B cell (primary cell): Measurements from ENCODE around the gene GATA6. TPM values are rescaled to one million over a fixed set of nuclear protein-coding genes. Genes with fewer than 3 reads are reported as not detected.

Experiments
- ATAC-seq: fragments of 200-7000 bp; cut with Tn5 transposase; one replicate; pipeline ENCODE4 v1.10.0; 2021; ENCODE audit warnings: low read depth, mild to moderate bottlenecking, moderate number of reproducible peaks, moderate library complexity
- CTCF ChIA-PET: fragments of 350-600 bp; sonication (Branson Sonifier 250); formaldehyde crosslinking; loops from one replicate; lab custom pipeline; 2021; ENCODE audit warnings: antibody characterized with exemption, inconsistent platforms; lab: Charles Lee
- POLR2A ChIA-PET: fragments of 350-600 bp; sonication (Branson Sonifier 250); formaldehyde crosslinking; loops from one replicate; lab custom pipeline; 2021; ENCODE audit warnings: antibody characterized with exemption; lab: Charles Lee
- DNase-seq: peaks from one replicate; pipeline ENCODE4 v3.0.0; 2013
- H2AFZ ChIP-seq: 2 replicates; pipeline ENCODE4 v1.6.1; 2012; ENCODE audit warnings: mild to moderate bottlenecking, low read depth, low read length; ENCODE audit not compliant: insufficient read depth, poor library complexity, severe bottlenecking
- H3K27ac ChIP-seq, 2 donors: 1 replicate in 1 of 2; 2 replicates in 1 of 2; pipeline ENCODE4 v1.5.1; 2012 to 2013; ENCODE audit warnings: low read length in 2 of 2, mild to moderate bottlenecking in 2 of 2, moderate library complexity in 1 of 2
- H3K27me3 ChIP-seq, 4 experiments: fragments of 200-600 bp in 1 of 4; sonication (generic) in 1 of 4; replicated peaks in 1 of 4; 1 replicate in 2 of 4; 2 replicates in 2 of 4; pipeline versions ENCODE4 v1.6.1 to v1.7.0; 2013 to 2016; ENCODE audit warnings: low read length in 3 of 4, mild to moderate bottlenecking in 2 of 4, mixed read lengths in 1 of 4, moderate library complexity in 1 of 4; ENCODE audit not compliant: insufficient read depth in 4 of 4, control insufficient read depth in 3 of 4; ENCODE audit errors: control extremely low read depth in 1 of 4
- H3K36me3 ChIP-seq, 2 experiments: replicated peaks in 1 of 2; 1 replicate in 1 of 2; 2 replicates in 1 of 2; pipeline versions ENCODE4 v1.6.1 to v1.7.1; 2013; ENCODE audit warnings: low read length in 1 of 2; ENCODE audit not compliant: insufficient read depth in 2 of 2, control insufficient read depth in 1 of 2; ENCODE audit errors: control extremely low read depth in 1 of 2, extremely low read depth in 1 of 2
- H3K4me1 ChIP-seq, 2 donors: fragments of 200-600 bp in 1 of 2; sonication (generic) in 1 of 2; 1 replicate in 1 of 2; 2 replicates in 1 of 2; pipeline versions ENCODE4 v1.5.1 to v1.6.1; 2013 to 2017; ENCODE audit warnings: low read length in 2 of 2; ENCODE audit not compliant: control insufficient read depth in 2 of 2, insufficient read depth in 2 of 2
- H3K4me2 ChIP-seq: replicated peaks from 2 replicates; pipeline ENCODE3; 2012; ENCODE audit warnings: mild to moderate bottlenecking, low read depth, low read length; ENCODE audit not compliant: poor library complexity, severe bottlenecking
- H3K4me3 ChIP-seq, 5 experiments: fragments of 200-600 bp in 1 of 5; sonication (generic) in 1 of 5; 1 replicate in 3 of 5; 2 replicates in 2 of 5; pipeline versions ENCODE4 v1.5.1 to v1.7.0; 2011 to 2016; ENCODE audit warnings: low read length in 4 of 5, mild to moderate bottlenecking in 4 of 5, low read depth in 2 of 5, control low read depth in 1 of 5, moderate library complexity in 1 of 5; ENCODE audit not compliant: insufficient read depth in 1 of 5; ENCODE audit errors: control extremely low read depth in 1 of 5, extremely low read depth in 1 of 5
- H3K79me2 ChIP-seq: fragments of 200-600 bp; sonication (generic); one replicate; pipeline ENCODE4 v1.6.0; 2016; ENCODE audit warnings: low read length; ENCODE audit not compliant: control insufficient read depth, insufficient read depth
- H3K9ac ChIP-seq: fragments of 200-600 bp; sonication (generic); 2 replicates; pipeline ENCODE4 v1.6.1; 2017; ENCODE audit warnings: mild to moderate bottlenecking, low read length, moderate library complexity
- H3K9me3 ChIP-seq, 3 donors: one replicate each; pipeline versions ENCODE4 v1.6.1 to v1.7.1; 2013; ENCODE audit warnings: low read length in 2 of 3; ENCODE audit not compliant: control insufficient read depth in 2 of 3, insufficient read depth in 1 of 3; ENCODE audit errors: control extremely low read depth in 1 of 3
- H4K20me1 ChIP-seq: 2 replicates; pipeline ENCODE4 v1.6.0; 2012; ENCODE audit warnings: mild to moderate bottlenecking, low read length; ENCODE audit not compliant: insufficient read depth, control insufficient read depth, poor library complexity, severe bottlenecking
- H3K27ac Mint-ChIP-seq: one replicate; pipeline ENCODE4 v1.8.0; 2021; ENCODE audit warnings: mixed read lengths
- H3K27me3 Mint-ChIP-seq: one replicate; pipeline ENCODE4 v1.8.0; 2021; ENCODE audit warnings: mixed read lengths
- H3K4me1 Mint-ChIP-seq: one replicate; pipeline ENCODE4 v1.8.0; 2021; ENCODE audit warnings: mixed read lengths
- H3K4me3 Mint-ChIP-seq: one replicate; pipeline ENCODE4 v1.8.0; 2021; ENCODE audit warnings: mixed read lengths
- H3K9me3 Mint-ChIP-seq: one replicate; pipeline ENCODE4 v1.8.0; 2022; ENCODE audit warnings: mixed read lengths; ENCODE audit not compliant: insufficient read depth
- EZH2 ChIP-seq: IDR thresholded peaks from 2 replicates; pipeline ENCODE4 v1.6.1; 2012; ENCODE audit warnings: borderline replicate concordance, low read depth, mild to moderate bottlenecking, moderate library complexity, low read length; ENCODE audit not compliant: insufficient read depth, poor library complexity, severe bottlenecking
- WGBS: methylation state at CpG from one replicate; pipeline ENCODE4 v1.1.5; 2013; ENCODE audit warnings: missing lambda C conversion rate; ENCODE audit not compliant: insufficient coverage; 5-methylcytosine and 5-hydroxymethylcytosine counted together
- intact Hi-C: fragments of 100-400 bp; cut with micrococcal nuclease; formaldehyde crosslinking; loops from one replicate; pipeline ENCODE4 v1.10.0; 2022
- polyA plus RNA-seq: library from polyadenylated mRNA; depleted of rRNA; stranded (reverse); fragments of >200 nt; gene quantifications from 2 replicates; pipeline ENCODE4 v1.2.3, GENCODE V29; 2012
- total RNA-seq, 2 donors: library from RNA; stranded (reverse); fragments of 120-200 nt in 1 of 2; gene quantifications; 1 replicate in 1 of 2; 2 replicates in 1 of 2; pipeline versions ENCODE4 v1.2.3 to v1.2.4, GENCODE V29; 2013 to 2022
- TF ChIP-seq, protein P1 (sequence below): fragments of 200-600 bp; IDR thresholded peaks from one replicate; pipeline ENCODE4 v1.8.0; 2022; ENCODE audit warnings: antibody characterized with exemption, mild to moderate bottlenecking

GATA6 gene
- total and polyA plus RNA-seq, 2 donors (not counting 1 experiment from before 2014, with no cell fraction given), result not detected

DNA sequence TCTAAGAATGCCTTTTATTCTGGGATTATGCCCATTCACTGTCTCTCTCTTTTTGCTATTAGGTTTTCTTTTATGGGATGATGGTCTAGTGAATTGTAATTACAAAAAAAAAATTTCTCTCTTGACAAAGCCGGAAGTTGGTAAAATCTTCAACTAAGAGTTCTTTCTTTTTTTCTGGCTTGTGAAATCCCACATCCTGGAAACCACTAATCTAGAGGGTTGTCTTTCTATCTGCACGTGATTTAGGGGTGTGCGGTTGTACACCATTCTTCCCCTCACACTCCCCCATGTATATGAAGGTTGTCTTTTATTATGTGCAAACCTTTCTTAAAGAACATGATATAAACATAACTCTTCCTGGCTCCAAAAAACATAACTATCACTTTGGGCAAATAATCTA is 52.0 kb downstream of the GATA6 start:
- H3K4me1 ChIP-seq, result no peaks in the 10 kb centered on the region
- H3K36me3 ChIP-seq, result no peaks in the 10 kb centered on the region
- no peak overlapping the region for H3K4me3 Mint-ChIP-seq
- no peak overlapping the region for H3K27ac Mint-ChIP-seq
- no peak overlapping the region for H3K4me2 ChIP-seq
- H3K4me3 ChIP-seq, result no peak overlapping the region
- H3K79me2 ChIP-seq, result no peaks in the 10 kb centered on the region
- no peaks in the 10 kb centered on the region for H4K20me1 ChIP-seq
- H3K27me3 ChIP-seq, result no peaks in the 10 kb centered on the region
- H2AFZ ChIP-seq, result no peak overlapping the region
- ChIA-PET CTCF (no interaction called here), POLR2A (no interaction called here)
- WGBS, result no CpG with 5 or more reads among the region's 3 CpGs
- TF ChIP-seq, protein P1, sequence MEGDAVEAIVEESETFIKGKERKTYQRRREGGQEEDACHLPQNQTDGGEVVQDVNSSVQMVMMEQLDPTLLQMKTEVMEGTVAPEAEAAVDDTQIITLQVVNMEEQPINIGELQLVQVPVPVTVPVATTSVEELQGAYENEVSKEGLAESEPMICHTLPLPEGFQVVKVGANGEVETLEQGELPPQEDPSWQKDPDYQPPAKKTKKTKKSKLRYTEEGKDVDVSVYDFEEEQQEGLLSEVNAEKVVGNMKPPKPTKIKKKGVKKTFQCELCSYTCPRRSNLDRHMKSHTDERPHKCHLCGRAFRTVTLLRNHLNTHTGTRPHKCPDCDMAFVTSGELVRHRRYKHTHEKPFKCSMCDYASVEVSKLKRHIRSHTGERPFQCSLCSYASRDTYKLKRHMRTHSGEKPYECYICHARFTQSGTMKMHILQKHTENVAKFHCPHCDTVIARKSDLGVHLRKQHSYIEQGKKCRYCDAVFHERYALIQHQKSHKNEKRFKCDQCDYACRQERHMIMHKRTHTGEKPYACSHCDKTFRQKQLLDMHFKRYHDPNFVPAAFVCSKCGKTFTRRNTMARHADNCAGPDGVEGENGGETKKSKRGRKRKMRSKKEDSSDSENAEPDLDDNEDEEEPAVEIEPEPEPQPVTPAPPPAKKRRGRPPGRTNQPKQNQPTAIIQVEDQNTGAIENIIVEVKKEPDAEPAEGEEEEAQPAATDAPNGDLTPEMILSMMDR, result no peak
- no peak for TF ChIP-seq EZH2
- no peak for DNase-seq
- no peak overlapping the region for H3K9ac ChIP-seq
- H3K9me3 ChIP-seq, result no peaks in the 10 kb centered on the region
- ATAC-seq, result no peak
- intact Hi-C loops, result no loop called here
- no peak overlapping the region for H3K27ac ChIP-seq
- H3K9me3 Mint-ChIP-seq, result no peaks in the 10 kb centered on the region
- H3K27me3 Mint-ChIP-seq, result no peaks in the 10 kb centered on the region
- H3K4me1 Mint-ChIP-seq, result no peaks in the 10 kb centered on the region

DNA sequence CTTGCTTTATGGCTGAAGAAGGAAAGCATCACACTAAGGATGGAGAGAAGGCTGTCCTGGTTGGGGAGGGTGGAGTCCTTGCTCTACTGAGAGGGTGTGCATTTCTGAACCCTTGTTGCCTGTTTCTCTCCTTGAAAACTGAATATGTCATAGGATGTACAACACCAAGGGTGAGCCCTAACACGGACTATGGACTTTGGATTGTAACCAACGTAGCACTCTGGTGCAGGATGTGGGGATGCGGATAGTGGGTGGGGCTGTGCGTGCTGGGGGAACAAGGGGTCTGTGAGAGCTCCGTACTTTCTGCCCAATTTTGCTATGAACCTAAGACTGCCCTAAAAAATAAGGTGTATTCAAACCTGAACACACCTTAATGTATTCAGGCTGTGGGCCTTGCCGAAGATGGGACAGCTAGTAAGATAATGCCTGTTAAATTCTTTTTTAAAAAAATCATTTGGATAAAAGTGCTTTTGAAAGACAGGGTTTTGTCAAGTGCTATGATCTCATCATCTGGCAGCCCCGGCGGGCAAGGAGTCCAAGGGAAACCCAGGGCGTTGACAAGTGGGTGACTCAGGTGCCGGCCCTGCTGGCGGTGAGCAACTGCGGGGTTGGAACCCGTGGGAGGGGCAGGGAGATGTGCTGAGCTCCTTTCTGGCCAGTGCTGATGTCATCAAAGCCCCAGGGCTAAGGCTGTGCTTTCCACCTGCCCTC is 54.0 kb downstream of the GATA6 start:
- Histone ChIP-seq H4K20me1 (no peaks in the 10 kb centered on the region), H2AFZ (no peak overlapping the region), H3K36me3 (no peaks in the 10 kb centered on the region), H3K27ac (no peak overlapping the region), H3K9ac (no peak overlapping the region), H3K4me1 (no peaks in the 10 kb centered on the region), H3K79me2 (no peaks in the 10 kb centered on the region), H3K4me2 (no peak overlapping the region), H3K4me3 (no peak overlapping the region), H3K9me3 (peaks cover 0 to under 1% (median 0%) of the 10 kb centered on the region in 3 donors), H3K27me3 (no peaks in the 10 kb centered on the region)
- ChIA-PET POLR2A (no interaction called here), CTCF (no interaction called here)
- ATAC-seq, result no peak
- 88% methylated on average over 10 of the region's 13 CpGs for WGBS
- no peaks in the 10 kb centered on the region for H3K9me3 Mint-ChIP-seq
- intact Hi-C loops, result no loop called here
- DNase-seq, result no peak
- H3K4me3 Mint-ChIP-seq, result no peak overlapping the region
- peaks cover 3% of the 10 kb centered on the region for H3K27me3 Mint-ChIP-seq
- TF ChIP-seq, protein P1, result no peak
- H3K4me1 Mint-ChIP-seq, result no peaks in the 10 kb centered on the region
- no peak overlapping the region for H3K27ac Mint-ChIP-seq
